Nephron progenitor cell (in vitro differentiated cells): ENCODE results near the gene CACNA1C.

ENCODE experiments used
- DNase-seq: peaks from one replicate; pipeline ENCODE4 v3.0.0; 2021
- H3K27ac Mint-ChIP-seq: 2 replicates; pipeline ENCODE4 v1.8.0; 2021; ENCODE audit warnings: mild to moderate bottlenecking, moderate library complexity, mixed read lengths
- H3K27me3 Mint-ChIP-seq: 2 replicates; pipeline ENCODE4 v1.8.0; 2021; ENCODE audit warnings: mild to moderate bottlenecking, low read depth, mixed read lengths; ENCODE audit not compliant: poor library complexity
- H3K36me3 Mint-ChIP-seq: 2 replicates; pipeline ENCODE4 v1.8.0; 2021; ENCODE audit warnings: low read depth, mixed read lengths
- H3K4me1 Mint-ChIP-seq: 2 replicates; pipeline ENCODE4 v1.8.0; 2021; ENCODE audit warnings: mixed read lengths
- H3K4me3 Mint-ChIP-seq: 2 replicates; pipeline ENCODE4 v1.8.0; 2021; ENCODE audit warnings: mild to moderate bottlenecking, moderate library complexity, mixed read lengths
- H3K9me3 Mint-ChIP-seq: 2 replicates; pipeline ENCODE4 v1.8.0; 2021; ENCODE audit warnings: mild to moderate bottlenecking, moderate library complexity, mixed read lengths
- TF ChIP-seq, protein P1 (sequence below): fragments of 200-600 bp; sonication (generic); IDR thresholded peaks from 2 replicates; pipeline ENCODE4 v1.5.0; 2021; ENCODE audit warnings: antibody characterized with exemption

CACNA1C gene

DNA sequence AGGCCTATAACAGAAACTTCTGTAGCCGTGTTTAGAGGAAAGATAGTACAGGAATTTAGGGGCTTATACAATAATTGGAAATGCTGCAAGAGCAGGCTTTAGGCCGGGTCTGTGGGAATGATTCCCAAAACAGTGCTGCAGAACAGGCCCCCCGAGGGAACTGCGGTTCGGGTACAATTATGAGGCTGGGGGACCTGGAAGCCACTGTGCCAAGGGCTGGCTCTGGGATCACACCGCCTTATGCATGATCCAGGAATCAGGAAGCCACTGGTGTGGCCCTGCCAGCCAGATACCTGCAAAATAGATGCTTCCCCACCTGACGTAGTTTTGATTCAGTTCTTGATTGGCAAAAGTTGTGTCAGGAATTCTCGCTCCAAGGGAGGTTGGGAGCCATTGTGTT, 55.4 kb downstream of the CACNA1C start:
- H3K36me3 Mint-ChIP-seq, result no peaks in the 10 kb centered on the region
- peaks cover 24% of the 10 kb centered on the region for H3K4me1 Mint-ChIP-seq
- H3K4me3 Mint-ChIP-seq, result no peak overlapping the region

DNA sequence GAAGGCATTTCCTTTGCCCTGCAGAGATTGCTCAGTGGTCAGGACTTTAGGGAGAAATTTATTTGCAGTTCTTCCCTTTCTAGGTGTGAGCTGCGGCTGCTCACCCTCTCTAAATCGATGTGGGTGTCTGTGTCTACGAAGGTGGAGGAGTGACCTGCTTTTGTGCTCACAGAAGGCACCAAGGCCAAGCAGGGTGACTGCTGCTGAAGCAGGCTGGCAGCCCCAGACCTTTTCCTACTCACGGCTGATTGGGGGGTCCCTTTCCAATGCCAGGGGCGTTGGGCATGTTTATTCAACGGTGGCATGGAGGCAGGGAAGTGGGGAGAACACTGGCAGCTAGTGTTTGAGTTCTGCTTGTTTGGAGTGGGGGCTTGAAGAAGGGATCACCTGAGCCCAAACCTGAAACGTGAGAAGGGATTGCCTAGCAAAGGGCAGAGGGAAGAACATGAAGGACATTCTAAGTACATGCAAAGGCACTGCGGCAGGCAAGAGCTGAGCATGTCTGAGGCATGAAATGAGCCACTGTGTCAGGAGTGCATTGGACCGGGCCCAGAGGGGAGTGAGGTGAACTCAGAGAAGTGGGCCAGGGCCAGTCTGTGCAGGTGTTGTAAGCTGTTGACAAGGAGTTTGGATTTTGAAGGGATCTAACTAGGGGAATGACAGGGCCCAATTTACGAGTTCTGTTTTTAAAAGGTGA, 56.3 kb downstream of the CACNA1C start:
- DNase-seq, result no peak
- H3K4me3 Mint-ChIP-seq, result no peak overlapping the region
- TF ChIP-seq, protein P1, sequence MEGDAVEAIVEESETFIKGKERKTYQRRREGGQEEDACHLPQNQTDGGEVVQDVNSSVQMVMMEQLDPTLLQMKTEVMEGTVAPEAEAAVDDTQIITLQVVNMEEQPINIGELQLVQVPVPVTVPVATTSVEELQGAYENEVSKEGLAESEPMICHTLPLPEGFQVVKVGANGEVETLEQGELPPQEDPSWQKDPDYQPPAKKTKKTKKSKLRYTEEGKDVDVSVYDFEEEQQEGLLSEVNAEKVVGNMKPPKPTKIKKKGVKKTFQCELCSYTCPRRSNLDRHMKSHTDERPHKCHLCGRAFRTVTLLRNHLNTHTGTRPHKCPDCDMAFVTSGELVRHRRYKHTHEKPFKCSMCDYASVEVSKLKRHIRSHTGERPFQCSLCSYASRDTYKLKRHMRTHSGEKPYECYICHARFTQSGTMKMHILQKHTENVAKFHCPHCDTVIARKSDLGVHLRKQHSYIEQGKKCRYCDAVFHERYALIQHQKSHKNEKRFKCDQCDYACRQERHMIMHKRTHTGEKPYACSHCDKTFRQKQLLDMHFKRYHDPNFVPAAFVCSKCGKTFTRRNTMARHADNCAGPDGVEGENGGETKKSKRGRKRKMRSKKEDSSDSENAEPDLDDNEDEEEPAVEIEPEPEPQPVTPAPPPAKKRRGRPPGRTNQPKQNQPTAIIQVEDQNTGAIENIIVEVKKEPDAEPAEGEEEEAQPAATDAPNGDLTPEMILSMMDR, result no peak
- no peak overlapping the region for H3K27ac Mint-ChIP-seq
- peaks cover 11% of the 10 kb centered on the region for H3K27me3 Mint-ChIP-seq
- H3K4me1 Mint-ChIP-seq, result peaks cover 24% of the 10 kb centered on the region
- peaks cover 7% of the 10 kb centered on the region for H3K9me3 Mint-ChIP-seq
- H3K36me3 Mint-ChIP-seq, result no peaks in the 10 kb centered on the region

More for the DNA sequence above, 55.4 kb downstream of the CACNA1C start:
- Mint-ChIP-seq H3K9me3 (peaks cover 7% of the 10 kb centered on the region), H3K27ac (no peak overlapping the region), H3K27me3 (peaks cover 15% of the 10 kb centered on the region)
- TF ChIP-seq, protein P1, result no peak
- no peak for DNase-seq

DNA sequence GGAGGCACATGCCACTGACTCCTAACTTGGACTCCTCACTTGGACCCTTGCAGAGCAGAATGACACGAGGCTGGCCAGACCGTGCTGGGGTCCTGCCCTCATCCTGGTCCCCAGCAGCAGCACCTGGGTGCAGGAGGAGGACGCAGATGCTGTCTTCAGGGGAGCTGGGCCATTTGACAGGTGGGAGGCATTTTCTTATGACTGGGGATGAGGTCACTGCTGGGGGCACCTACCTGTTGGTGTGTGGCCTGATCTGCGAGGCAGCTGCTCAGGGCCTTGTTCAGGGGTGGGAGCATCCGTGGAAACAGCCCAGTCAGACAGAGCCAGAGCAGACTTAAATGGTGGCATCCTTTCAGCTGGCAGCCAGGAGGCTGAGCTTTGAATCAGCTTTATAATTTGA, 57.3 kb downstream of the CACNA1C start:
- no peak overlapping the region for H3K27ac Mint-ChIP-seq
- DNase-seq, result no peak
- TF ChIP-seq, protein P1, result no peak
- peaks cover 3% of the 10 kb centered on the region for H3K9me3 Mint-ChIP-seq
- no peak overlapping the region for H3K4me3 Mint-ChIP-seq
- H3K36me3 Mint-ChIP-seq, result no peaks in the 10 kb centered on the region
- peaks cover 11% of the 10 kb centered on the region for H3K27me3 Mint-ChIP-seq
- H3K4me1 Mint-ChIP-seq, result peaks cover 30% of the 10 kb centered on the region

DNA sequence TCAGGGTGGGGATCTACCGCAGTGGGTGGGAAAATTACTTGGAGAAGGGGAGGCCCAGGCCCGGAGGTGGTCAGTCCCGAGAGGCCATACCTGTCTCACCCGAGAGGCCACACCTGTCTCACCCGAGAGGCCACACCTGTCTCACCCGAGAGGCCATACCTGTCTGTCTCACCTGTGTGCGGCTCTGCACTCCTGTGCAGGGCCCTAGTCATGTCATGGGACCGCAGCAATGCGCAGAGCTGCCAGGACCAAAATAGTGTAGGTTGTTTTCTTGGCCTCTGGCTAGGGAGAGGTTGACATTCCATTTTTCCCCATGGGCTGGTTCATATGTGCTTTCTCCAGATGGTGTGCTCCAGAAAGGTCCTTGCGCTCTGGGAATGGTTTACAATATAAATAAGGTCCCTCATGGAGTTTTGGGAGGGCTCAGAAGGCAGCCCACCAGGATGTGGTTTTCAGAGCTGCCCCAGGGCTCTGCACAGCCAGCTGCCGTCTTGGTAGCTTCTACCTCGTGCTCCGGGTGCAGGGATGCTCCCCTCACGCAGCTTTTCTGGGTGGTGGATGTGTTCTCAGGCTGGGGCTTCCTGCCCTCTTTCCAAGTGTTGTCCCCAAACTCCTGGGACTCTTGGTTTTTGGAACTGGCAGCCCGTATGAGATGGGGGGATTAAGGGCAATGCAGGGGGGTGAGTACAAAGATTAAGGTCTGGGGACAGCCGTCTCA, 58.2 kb downstream of the CACNA1C start:
- TF ChIP-seq, protein P1, result no peak
- Mint-ChIP-seq H3K4me1 (peaks cover 33% of the 10 kb centered on the region), H3K9me3 (no peaks in the 10 kb centered on the region), H3K27me3 (peaks cover 11% of the 10 kb centered on the region), H3K27ac (no peak overlapping the region), H3K36me3 (no peaks in the 10 kb centered on the region), H3K4me3 (no peak overlapping the region)
- DNase-seq, result no peak

DNA sequence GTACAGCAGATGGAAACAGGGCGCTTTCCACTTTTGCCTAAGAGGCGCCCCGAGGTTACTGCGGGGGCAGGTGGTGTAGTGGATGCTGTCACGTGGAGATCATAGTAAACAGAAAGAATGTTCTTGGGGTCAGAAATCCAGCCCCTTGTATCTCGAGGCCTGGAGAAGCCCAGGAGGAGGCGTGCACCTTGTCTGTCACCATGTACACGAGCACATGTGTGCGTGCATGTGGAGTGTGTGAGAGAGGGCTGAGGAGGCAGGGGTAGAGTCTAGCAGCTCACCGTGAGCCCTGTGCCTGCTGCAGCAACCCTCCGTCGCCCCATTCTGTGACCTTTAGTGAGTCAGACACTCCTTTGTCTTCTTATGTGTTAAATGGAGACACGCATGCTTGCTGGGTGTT, 59.0 kb downstream of the CACNA1C start:
- TF ChIP-seq, protein P1, result no peak
- H3K27me3 Mint-ChIP-seq, result peaks cover 11% of the 10 kb centered on the region
- DNase-seq, result no peak
- H3K9me3 Mint-ChIP-seq, result no peaks in the 10 kb centered on the region
- no peak overlapping the region for H3K4me3 Mint-ChIP-seq
- no peak overlapping the region for H3K27ac Mint-ChIP-seq
- H3K4me1 Mint-ChIP-seq, result peaks cover 36% of the 10 kb centered on the region
- no peaks in the 10 kb centered on the region for H3K36me3 Mint-ChIP-seq
